AG09309 (cell line): ENCODE data around the gene RASA3.

Experiments
- DNase-seq: peaks from one replicate; pipeline ENCODE4 v3.0.0-alpha.2; 2010; ENCODE audit warnings: low read depth
- H3K4me3 ChIP-seq: 2 replicates; pipeline ENCODE4 v1.5.1; 2011; ENCODE audit warnings: mild to moderate bottlenecking, low read depth, low read length, moderate library complexity; ENCODE audit not compliant: control insufficient read depth
- TF ChIP-seq, protein P1 (sequence below): IDR thresholded peaks from 2 replicates; pipeline ENCODE4 v1.5.1; 2011; ENCODE audit warnings: mild to moderate bottlenecking, low read depth, low read length, inconsistent platforms; ENCODE audit not compliant: insufficient read depth, control insufficient read depth; ENCODE audit errors: missing control alignments

The RASA3 gene

GRCh38 chr13:113958373-113958772, 174.1 kb downstream of the RASA3 start:
- no peak for DNase-seq
- TF ChIP-seq, protein P1, sequence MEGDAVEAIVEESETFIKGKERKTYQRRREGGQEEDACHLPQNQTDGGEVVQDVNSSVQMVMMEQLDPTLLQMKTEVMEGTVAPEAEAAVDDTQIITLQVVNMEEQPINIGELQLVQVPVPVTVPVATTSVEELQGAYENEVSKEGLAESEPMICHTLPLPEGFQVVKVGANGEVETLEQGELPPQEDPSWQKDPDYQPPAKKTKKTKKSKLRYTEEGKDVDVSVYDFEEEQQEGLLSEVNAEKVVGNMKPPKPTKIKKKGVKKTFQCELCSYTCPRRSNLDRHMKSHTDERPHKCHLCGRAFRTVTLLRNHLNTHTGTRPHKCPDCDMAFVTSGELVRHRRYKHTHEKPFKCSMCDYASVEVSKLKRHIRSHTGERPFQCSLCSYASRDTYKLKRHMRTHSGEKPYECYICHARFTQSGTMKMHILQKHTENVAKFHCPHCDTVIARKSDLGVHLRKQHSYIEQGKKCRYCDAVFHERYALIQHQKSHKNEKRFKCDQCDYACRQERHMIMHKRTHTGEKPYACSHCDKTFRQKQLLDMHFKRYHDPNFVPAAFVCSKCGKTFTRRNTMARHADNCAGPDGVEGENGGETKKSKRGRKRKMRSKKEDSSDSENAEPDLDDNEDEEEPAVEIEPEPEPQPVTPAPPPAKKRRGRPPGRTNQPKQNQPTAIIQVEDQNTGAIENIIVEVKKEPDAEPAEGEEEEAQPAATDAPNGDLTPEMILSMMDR, result no peak
- H3K4me3 ChIP-seq, result no peak overlapping the region

GRCh38 chr13:113956571-113956970, 175.9 kb downstream of the RASA3 start:
- DNase-seq, result no peak
- H3K4me3 ChIP-seq, result no peak overlapping the region
- TF ChIP-seq, protein P1, result no peak

- TF ChIP-seq, protein P1, result no peak
- DNase-seq, result no peak
- no peak overlapping the region for H3K4me3 ChIP-seq
Measured at GRCh38 chr13:113955691-113956090, 176.7 kb downstream of the RASA3 start.

DNA sequence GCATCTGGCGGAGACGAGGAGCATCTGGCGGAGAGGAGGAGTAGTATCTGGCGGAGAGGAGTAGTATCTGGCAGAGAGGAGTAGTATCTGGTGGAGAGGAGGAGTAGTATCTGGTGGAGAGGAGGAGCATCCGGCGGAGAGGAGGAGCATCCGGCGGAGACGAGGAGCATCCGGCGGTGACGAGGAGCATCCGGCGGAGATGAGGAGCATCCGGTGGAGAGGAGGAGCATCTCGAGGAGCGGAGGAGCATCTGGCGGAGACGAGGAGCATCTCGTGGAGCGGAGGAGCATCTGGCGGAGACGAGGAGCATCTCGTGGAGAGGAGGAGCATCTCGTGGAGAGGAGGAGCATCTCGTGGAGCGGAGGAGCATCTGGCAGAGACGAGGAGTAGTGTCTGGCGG, 177.2 kb downstream of the RASA3 start:
- DNase-seq, result no peak
- no peak overlapping the region for H3K4me3 ChIP-seq
- TF ChIP-seq, protein P1, result no peak

DNA sequence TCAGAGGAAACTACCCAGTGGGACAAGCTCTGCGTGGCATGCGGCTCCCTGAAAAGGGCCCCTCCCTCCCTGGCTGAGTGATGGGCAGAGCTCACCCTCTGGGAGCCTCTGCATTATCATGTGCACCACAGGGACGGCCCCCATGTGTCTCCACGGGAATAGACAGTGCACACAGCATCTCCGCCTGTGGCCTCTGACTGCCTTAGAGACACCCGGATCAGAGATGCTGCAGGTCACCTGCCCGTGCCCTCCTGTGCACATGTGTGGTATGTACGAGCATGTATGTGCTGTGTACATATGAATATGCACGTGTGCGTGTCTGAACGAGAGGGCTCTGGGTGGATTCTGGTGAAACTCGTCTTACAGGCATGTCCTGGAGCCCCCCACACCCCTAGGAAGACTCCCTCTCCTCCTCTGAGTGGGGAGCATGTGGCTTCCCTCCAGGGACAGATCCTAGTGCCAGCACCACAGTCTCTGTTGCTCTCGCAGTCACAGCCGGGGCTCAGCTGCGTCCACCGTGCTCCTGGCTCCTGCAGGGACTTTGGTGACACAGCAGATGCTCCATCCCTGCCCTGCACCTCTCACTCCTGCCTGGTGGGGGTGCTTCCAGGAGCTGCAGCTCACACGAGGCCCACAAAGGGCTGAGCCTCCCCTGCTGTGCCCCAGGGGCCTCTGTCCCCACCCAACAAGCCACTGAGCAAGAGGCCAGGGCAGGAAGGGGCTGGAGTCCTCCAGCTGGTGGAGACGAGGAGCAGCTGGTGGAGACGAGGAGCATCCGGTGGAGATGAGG, 178.2 kb downstream of the RASA3 start:
- TF ChIP-seq, protein P1, result no peak
- H3K4me3 ChIP-seq, result no peak overlapping the region
- DNase-seq, result no peak

DNA sequence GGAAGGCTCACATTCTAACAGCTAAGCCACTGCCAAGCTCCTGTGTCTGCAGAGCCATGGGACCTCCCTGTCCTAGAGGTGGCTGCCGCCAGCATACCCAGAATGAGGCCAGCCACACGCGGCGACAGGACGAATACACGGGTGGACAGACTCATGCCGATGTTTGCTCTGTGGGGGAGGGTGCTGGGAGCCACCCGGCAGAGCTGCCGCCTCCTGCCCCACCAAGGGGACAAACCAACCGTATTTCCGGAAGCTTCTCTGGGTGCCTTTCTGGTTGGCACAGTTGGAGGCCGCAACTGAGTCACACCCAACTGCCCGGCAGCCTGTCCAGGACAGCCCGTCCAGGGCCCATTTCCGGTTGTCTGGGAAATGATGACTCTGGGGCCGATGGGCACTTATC, 178.9 kb downstream of the RASA3 start:
- DNase-seq, result no peak
- TF ChIP-seq, protein P1, result no peak
- no peak overlapping the region for H3K4me3 ChIP-seq
